ENCODE data around the gene PIGQ.

PIGQ gene

DNA sequence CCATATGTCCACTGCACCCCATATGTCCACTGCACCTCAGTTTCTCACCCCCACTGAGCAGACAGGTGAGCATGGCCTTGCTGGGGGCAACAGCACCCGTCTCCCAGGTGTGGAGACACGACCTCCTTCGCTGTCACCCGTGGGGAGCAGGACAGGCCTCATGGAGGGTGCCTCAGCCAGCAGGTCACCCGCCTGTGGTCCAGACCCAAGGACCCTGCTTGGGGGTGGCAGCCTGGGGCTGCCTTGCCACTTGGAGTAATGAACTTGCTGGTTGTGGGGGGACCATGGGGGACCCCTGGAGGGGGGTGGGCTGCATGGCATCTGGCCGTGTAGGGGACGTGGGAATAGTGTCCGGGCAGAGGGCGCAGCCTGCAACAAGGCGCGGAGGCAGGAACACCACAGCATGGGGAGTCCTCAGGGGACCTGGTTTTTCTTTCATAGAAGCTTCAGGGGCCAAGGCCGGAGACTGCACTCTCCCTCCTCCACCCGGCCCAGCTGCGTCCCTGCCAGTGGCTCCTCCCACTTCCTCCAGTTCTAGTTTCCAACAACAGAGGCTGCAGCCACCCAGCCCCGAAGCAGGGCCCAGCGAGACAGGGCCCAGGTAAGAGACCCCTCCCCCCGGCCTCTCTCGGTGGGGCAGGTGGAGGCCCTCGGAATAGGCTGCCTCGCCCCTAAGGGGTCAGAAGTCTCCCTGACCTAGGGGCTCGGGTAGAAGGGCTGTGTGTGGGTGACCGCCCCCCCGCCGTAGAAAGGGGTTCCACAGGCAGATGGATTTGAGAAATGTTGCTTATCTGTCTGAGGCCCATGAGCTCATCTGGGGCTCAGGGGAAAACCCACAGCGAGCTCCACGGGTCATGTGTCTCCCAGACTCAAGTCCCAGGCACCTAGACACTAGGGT is 3.0 kb upstream of the PIGQ start, which contains the start of gene NHLRC4:
TSS of gene NHLRC4 (plus strand) at position 531 of the 898 bp plus-strand sequence. CDS start 1,043 bp downstream, outside the sequence.
- FAIRE-seq (peak; percentile 92), DNase-seq (ENCODE audit: insufficient read length, low spot score) (peak; percentile 99)

DNA sequence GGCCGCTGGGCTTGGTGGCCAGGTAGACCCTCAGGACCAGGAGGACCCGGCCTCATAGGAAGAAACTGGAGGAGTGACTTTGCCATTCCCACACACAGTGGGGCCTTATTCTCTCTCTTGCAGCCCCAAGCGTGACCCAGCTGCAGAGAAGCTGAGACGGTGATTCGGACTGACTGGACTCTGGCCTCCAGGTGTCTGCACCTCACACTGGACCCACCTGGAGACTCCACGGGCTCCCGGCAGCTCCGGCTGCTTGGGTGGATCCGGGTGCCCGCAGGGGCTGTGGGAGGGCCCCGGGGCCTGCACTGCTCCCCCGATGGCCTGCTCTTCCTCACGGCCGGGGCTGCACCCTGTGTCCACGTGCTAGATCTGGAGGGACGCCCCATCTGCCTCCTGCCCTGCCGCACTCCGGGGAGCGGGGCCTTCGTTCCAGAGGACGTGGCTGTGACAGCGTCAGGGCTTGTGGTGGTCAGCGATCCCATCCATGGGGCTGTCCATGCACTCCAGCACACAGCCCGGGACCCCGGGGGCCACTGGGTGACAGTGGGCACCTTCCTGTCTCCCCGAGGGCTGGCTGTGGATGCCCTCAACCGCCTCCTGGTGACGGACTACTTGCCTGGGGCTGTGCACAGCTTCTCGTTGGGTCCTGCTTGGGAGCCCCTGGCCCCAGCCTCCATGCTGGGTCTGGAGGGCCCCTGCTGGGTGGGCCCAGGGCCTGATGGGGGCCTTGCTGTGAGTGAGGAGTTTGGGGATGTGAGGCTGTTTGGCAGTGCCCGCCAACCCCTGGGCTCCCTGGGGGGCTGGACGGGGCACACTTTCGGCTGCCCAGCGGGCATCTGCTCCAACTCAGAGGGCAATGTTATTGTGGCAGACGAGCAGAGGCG is 2.2 kb upstream of the PIGQ start:
- no peak for FAIRE-seq
- DNase-seq (ENCODE audit: insufficient read length, low spot score), result no peak

DNA sequence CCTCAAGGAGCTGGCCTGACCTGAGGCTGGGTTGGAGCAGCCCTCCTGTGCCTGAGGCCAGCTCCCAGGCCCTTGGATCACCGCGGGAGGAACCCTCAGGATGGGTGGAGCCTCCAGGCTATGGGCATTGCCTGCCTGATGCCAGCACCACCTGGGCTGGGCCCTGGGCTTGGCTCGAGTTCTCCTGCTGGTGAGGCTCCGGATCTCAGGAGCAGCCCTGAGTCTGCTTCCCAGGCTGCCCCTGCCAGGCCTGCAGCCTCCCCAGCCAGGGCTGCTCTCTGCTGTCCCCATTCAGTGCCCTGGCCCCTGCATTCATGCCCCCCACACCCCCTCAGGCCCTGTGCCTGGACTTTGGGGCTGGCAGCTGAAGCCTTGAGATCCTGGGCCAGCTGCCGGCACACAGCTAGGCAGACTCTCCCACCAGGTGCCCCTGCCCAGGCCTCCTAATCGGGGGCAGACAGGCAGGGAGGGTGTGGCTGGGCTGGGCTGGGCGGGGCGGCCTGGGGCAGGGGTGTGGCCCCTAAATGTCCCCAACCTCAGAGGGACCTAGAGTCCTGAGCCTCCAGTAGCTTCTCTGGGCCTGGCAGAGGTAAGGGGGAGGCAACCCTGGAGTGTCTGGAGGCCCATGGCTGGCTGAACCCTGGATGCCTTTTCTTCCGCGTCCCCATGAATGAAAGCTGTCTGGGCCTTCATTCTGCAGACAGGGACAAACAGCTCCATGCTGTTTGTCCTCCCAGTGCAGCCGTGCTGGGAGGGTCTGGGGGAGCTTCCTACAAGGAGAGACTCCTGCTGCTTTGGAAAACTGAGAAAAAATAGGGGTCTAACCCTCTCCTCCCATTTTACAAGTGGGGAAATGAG is 1.1 kb upstream of the PIGQ start:
- DNase-seq (ENCODE audit: insufficient read length, low spot score) (no peak), FAIRE-seq (no peak)

DNA sequence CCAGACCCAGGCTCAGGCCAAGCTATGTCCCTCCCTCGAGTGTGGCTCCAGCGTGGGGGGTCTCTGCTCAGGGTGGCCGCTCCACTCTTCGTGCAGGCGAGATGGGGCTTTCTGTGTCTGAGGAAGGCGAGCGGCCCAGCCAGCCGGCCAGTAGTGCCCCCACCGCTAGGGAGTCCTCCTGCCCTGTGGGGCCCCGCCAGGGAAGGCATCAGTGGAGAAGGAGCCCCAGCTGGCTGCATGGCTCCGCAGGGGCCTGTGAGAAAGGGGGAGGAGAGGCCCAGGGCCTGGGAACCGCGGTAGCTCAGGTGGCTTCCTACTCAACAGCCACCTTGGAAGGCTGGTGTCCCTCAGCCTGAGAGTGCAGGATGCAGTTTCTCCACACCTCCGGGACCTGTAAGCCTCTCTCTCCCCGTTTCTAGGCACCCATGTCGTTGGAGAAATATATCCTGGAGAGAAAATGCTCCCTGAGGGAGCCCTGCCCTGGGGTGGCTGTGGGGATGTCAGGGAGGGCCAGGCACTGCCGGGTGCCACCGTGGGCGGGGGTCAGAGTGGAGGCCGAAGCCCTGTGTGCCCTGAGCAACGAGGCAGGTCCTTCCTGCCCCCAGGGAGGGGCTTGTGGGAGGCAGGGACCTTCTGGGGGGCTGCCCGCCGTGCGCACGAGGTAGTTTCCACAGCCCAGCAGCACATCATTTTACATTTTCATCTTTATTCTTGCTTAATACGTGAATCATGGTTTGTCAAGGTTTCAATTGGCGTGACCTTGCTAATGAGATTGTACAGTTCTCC is 3.3 kb downstream of the PIGQ start:
- FAIRE-seq (no peak), DNase-seq (ENCODE audit: insufficient read length, low spot score) (no peak)

DNA sequence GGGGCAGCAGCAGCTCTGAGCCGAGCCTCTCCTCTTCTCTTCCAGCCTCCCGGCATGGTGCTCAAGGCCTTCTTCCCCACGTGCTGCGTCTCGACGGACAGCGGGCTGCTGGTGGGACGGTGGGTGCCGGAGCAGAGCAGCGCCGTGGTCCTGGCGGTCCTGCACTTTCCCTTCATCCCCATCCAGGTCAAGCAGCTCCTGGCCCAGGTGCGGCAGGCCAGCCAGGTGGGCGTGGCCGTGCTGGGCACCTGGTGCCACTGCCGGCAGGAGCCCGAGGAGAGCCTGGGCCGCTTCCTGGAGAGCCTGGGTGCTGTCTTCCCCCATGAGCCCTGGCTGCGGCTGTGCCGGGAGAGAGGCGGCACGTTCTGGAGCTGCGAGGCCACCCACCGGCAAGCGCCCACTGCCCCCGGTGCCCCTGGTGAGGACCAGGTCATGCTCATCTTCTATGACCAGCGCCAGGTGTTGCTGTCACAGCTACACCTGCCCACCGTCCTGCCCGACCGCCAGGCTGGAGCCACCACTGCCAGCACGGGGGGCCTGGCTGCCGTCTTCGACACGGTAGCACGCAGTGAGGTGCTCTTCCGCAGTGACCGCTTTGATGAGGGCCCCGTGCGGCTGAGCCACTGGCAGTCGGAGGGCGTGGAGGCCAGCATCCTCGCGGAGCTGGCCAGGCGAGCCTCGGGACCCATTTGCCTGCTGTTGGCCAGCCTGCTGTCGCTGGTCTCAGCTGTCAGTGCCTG is 4.4 kb downstream of the PIGQ start:
- DNase-seq (ENCODE audit: insufficient read length, low spot score) (no peak), FAIRE-seq (no peak)

DNA sequence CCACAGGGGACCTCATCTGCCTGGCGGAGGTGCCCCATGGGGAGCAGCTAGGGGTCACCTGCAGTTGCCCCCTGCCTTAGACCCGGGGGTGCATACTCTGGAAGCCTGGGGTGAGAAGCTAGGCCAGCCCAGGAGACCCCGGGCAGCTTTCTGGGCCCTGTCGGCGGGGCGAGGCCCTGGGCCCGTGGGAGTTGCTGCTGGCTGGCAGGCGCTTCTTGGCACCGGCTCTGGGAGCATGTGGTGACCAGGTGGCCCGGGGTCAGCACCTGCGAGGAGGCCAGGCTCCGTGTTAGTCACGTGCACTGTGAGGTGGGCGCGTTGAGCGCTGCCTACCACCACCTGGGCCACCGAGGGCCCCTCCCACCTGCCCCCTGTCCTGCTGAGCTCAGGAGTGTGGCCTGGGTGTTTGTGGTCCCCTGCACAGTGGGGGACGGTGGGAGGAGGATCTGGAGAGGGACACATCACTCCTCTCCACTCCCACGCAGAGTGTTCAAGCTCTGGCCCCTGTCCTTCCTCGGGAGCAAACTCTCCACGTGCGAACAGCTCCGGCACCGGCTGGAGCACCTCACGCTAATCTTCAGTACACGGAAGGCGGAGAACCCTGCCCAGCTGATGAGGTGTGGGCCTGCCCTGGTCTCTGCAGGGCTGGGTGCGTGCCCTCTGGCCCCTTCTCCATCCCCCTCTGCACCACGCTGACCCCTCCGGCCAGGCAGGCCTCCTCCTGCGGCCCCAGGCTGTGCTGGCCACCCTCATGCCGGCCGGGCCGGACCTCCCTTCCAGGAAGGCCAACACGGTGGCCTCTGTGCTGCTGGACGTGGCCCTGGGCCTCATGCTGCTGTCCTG is 5.8 kb downstream of the PIGQ start:
- DNase-seq (ENCODE audit: insufficient read length, low spot score) (no peak), FAIRE-seq (no peak)

DNA sequence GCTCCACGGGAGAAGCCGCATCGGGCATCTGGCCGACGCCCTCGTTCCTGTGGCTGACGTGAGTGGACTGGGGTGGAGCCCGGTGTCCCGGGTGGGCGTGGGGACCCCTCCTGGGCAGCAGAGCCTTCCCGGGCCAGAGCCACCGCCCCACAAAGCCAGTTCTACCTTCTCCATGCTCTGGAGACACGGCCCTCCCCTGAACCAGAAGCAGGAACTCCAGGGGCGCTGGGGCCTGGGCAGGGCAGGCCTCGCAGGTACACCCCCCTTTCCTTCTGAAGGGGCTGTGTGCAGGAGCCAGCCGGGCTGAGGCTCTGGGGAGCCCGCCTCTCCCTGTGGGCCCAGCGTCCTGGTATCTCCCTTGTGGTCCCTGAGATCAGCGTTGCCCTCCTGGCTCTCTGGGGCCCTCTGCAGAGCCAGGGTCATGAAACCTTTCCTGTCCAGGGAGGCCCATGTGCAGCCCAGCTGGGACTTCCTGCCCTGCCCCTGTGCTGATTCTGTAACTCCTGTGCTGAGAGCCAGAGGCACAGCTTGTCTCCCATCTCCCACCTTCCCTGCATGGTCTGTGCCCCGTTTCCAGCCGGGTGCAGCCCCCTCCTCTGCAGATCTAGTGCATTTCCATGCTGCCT is 6.5 kb downstream of the PIGQ start:
- no peak for DNase-seq (ENCODE audit: insufficient read length, low spot score)
- FAIRE-seq, result no peak

DNA sequence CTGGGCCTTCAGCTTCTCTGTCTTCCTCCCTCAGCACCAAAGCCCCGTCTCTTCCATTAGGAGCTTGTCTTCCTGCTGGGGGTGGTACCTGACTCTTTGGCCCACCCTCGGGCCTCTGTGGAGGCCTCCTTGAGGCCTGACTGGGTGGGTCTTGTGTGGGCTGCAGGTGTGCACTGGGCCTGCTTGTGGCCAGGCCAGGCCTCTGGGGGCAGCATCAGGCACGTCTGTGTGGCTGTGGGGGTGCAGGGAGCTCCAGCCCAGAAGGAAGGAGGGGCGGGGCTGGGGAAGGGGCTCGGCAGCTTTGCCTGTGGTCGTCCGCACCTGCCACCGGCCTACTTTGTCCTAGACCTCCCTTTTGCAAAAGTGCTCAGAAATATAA is 7.0 kb downstream of the PIGQ start:
- no peak for FAIRE-seq

DNA sequence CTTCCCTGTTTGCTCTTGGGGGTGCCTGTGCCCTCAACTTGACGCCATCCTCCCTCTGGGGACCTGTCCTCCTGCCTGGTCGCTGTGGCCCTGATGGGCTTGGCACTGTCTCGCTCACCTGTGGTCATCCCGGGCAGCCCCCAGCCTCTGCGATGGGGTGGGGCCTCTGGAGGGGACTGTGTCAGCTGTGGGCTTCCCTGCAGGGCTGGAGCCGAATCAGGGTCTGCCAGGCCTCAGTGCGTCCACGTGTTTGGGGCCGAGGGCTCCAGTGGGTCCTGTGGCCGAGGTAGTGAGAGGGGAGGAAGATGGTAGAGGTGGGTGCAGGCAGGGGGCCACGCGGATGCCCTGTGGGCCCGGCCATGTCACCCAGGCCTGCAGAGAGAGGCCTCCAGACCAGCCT is 8.0 kb downstream of the PIGQ start:
- FAIRE-seq (no peak), DNase-seq (ENCODE audit: insufficient read length, low spot score) (no peak)

More for the DNA sequence above, 7.0 kb downstream of the PIGQ start:
- DNase-seq (ENCODE audit: insufficient read length, low spot score), result no peak

DNA sequence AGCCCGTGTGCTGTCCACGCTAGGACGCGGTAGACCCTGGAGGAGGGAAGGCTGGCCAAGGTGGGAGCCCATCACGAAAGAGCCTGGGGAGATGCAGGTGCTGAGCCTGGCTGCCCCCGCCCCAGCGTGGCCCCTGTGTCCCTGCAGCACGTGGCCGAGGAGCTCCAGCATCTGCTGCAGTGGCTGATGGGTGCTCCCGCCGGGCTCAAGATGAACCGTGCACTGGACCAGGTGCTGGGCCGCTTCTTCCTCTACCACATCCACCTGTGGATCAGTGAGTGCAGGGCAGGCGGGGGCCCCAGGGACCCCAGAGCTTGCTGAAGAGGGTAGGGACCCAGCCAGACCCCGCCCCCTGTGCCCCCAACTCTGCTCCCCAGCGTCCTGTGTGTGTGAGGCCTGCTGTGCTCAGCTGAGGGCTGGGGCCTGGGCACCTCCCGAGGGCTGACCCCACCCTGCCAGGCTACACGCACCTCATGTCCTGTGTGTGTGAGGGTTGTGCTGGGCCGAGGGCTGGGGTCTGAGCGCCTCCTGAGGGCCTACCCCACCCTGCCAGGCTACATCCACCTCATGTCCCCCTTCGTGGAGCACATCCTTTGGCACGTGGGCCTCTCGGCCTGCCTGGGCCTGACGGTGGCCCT is 8.6 kb downstream of the PIGQ start:
- FAIRE-seq (no peak), DNase-seq (ENCODE audit: insufficient read length, low spot score) (no peak)

DNA sequence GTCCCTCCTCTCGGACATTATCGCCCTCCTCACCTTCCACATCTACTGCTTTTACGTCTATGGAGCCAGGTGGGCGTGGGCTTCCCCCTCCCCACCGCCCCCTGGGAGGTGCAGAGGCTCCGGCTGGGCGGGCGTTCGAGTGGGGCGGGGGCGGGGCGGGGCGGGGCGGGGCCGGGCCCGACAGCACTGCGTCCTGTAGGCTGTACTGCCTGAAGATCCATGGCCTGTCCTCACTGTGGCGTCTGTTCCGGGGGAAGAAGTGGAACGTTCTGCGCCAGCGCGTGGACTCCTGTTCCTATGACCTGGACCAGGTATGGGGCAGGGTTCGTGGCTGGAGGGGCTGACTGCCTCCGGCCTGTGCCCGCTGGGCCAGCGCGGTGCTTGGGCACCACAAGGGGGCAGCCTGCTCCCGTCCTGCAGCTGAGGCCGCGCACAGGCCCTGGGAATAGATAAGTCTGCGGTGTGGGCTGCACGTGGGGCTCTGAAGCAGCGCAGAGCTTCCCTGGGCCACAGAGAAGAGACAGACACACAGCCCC is 9.2 kb downstream of the PIGQ start:
- FAIRE-seq, result peak; percentile 42

DNA sequence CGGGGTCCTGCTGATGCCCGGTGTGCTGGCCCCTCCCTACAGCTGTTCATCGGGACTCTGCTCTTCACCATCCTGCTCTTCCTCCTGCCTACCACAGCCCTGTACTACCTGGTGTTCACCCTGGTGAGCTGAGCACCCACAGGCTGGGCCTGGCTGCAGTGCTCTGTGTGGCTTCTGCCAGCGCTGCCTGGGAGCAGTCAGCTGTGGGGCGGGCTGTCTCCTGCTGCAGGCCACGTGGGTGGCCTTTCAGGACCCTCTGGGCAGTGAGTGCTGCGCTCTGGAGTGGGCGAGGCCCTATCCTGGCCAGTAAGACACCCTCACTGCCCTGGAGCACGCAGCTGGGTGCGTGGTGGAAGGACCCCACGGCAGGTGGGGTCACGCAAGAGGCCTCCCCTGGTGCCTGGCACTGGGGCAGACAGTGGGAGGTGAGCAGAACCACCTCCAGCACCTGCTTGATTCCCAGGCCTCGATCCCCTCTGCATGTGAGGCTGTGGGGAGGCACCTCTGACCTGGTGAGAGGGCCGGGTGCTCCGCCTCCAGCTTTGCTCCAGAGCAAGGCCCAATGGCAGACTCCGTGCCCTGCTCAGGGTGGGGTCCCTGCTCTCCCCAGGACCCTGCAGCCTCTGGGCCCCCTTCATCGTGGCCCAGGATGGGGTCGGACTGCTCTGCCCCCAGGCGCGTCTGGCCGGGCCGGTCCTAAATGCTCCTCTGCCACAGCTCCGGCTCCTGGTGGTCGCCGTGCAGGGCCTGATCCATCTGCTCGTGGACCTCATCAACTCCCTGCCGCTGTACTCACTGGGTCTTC is 10.6 kb downstream of the PIGQ start:
- no peak for DNase-seq (ENCODE audit: insufficient read length, low spot score)
- FAIRE-seq, result no peak

More for the DNA sequence above, 9.2 kb downstream of the PIGQ start:
- DNase-seq (ENCODE audit: insufficient read length, low spot score), result peak; percentile 91

DNA sequence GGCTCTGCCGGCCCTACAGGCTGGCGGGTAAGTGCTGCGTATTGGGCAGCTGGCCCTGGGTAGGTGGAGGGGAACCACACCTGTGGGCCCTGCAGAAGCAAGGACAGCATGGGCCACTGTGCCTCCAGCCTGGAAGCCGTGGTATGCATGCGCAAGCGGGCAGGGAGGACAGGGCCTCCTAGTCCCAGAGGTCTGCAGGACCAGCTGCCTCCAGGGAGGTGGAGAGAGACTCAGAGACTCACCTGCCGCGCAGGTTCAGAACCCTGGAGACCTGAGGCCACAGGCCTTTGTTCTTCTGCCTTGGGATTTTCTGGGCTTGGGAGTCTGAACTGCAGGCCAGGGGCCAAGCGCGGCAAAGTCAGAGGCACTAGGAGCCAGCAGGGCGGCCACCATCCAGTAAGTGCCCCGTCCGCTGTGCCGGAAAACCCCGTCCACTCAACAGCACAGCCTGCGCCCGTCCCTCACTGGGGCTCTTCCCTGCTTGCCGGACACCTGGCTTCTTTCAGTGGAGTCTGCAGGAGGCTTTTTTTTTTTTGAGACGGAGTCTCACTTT is 11.3 kb downstream of the PIGQ start:
- DNase-seq (ENCODE audit: insufficient read length, low spot score) (no peak), FAIRE-seq (no peak)

DNA sequence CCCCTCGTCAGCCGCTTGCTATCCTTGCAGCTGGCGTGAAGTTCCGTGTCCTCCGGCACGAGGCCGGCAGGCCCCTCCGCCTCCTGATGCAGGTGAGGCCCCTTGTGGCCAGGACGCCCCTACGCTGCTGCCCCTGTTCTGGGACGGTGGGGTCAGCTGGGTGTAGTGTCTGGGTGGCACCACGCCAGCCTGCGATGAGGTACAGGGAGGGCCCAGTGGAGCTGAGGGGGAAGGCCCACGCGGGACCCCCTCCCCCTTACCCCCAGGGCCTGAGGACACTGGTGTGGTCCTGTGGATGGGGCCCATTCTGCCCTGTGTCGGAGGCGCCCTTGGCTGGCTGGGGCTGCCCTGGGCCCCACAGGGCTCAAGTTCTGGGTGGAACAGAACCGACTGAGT is 12.4 kb downstream of the PIGQ start:
- no peak for DNase-seq (ENCODE audit: insufficient read length, low spot score)
- FAIRE-seq, result no peak

DNA sequence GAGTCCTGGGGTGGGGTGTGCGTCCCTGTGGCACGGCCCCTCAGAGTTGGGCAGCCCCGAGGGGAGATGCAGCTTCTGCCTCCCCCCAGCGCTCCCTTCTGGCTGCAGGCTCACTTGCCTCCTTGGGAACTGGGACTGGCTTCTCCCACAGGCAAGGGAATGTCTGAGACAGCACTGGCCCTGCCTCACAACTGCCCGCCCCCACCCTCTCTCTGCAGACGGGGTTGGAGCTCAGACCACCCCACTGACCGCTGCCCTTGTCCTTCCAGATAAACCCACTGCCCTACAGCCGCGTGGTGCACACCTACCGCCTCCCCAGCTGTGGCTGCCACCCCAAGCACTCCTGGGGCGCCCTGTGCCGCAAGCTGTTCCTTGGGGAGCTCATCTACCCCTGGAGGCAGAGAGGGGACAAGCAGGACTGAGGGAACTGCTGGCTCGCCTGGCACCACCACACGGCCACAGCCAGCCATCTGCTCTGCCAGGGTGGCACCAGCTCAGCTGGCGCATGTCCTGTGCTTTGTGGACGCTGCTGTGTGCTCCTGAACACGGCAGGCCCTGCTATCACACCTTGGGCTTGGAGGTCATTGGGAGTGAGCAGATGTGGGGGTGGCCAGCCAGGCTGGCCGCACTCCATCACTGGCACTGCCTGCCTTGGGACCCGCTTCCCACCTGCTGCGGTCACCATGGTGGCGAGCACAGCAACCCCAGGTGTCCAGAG is 13.0 kb downstream of the PIGQ start:
- DNase-seq (ENCODE audit: insufficient read length, low spot score) (no peak), FAIRE-seq (no peak)

Measured in GM19239 (cell line).